A673 (cell line): ENCODE measurements around the gene TRAF6.

Experiments
- EZH2 ChIP-seq: fragments of 200-600 bp; sonication (generic); IDR thresholded peaks from 2 replicates; pipeline ENCODE4 v1.6.1; 2017; ENCODE audit warnings: borderline replicate concordance, low read depth, mild to moderate bottlenecking, mixed read lengths, antibody characterized with exemption, low read length; ENCODE audit not compliant: poor library complexity, severe bottlenecking
- TF ChIP-seq, protein P1 (sequence below): fragments of 300-800, 200-600 bp; sonication (generic); conservative IDR thresholded peaks from 2 replicates; pipeline ENCODE4 v1.5.1; 2017; ENCODE audit warnings: low read depth, mild to moderate bottlenecking, antibody characterized with exemption, low read length, moderate library complexity, mixed read lengths

- TF ChIP-seq EZH2: no peak
- TF ChIP-seq, protein P1, sequence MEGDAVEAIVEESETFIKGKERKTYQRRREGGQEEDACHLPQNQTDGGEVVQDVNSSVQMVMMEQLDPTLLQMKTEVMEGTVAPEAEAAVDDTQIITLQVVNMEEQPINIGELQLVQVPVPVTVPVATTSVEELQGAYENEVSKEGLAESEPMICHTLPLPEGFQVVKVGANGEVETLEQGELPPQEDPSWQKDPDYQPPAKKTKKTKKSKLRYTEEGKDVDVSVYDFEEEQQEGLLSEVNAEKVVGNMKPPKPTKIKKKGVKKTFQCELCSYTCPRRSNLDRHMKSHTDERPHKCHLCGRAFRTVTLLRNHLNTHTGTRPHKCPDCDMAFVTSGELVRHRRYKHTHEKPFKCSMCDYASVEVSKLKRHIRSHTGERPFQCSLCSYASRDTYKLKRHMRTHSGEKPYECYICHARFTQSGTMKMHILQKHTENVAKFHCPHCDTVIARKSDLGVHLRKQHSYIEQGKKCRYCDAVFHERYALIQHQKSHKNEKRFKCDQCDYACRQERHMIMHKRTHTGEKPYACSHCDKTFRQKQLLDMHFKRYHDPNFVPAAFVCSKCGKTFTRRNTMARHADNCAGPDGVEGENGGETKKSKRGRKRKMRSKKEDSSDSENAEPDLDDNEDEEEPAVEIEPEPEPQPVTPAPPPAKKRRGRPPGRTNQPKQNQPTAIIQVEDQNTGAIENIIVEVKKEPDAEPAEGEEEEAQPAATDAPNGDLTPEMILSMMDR: no peak
Measured at GRCh38 chr11:36471577-36471976, 38.5 kb downstream of the TRAF6 start.
